Adipocyte (in vitro differentiated cells): ENCODE results near the gene ZNF618.

Experiments
- DNase-seq: peaks from one replicate; pipeline ENCODE4 v3.0.0-alpha.2; 2015; ENCODE audit warnings: low read depth
- H3K27me3 ChIP-seq: replicated peaks from 2 replicates; pipeline ENCODE4 v1.7.0; 2013; ENCODE audit warnings: mild to moderate bottlenecking, low read length, moderate library complexity; ENCODE audit not compliant: control insufficient read depth, insufficient read depth
- H3K36me3 ChIP-seq: 2 replicates; pipeline ENCODE4 v1.7.0; 2013; ENCODE audit warnings: low read length, mild to moderate bottlenecking, moderate library complexity; ENCODE audit not compliant: control insufficient read depth, insufficient read depth, severe bottlenecking
- H3K4me1 ChIP-seq: 2 replicates; pipeline ENCODE4 v1.7.0; 2013; ENCODE audit warnings: mild to moderate bottlenecking, low read length, moderate library complexity; ENCODE audit not compliant: control insufficient read depth, insufficient read depth
- H3K4me3 ChIP-seq: 2 replicates; pipeline ENCODE4 v1.7.0; 2013; ENCODE audit warnings: mild to moderate bottlenecking, low read length, moderate library complexity
- H3K9ac ChIP-seq: 2 replicates; pipeline ENCODE4 v1.7.0; 2013; ENCODE audit warnings: mild to moderate bottlenecking, low read length, moderate library complexity
- H3K9me3 ChIP-seq: 2 replicates; pipeline ENCODE4 v1.7.0; 2013; ENCODE audit warnings: mild to moderate bottlenecking, low read length, moderate library complexity; ENCODE audit not compliant: control insufficient read depth

Gene ZNF618

DNA sequence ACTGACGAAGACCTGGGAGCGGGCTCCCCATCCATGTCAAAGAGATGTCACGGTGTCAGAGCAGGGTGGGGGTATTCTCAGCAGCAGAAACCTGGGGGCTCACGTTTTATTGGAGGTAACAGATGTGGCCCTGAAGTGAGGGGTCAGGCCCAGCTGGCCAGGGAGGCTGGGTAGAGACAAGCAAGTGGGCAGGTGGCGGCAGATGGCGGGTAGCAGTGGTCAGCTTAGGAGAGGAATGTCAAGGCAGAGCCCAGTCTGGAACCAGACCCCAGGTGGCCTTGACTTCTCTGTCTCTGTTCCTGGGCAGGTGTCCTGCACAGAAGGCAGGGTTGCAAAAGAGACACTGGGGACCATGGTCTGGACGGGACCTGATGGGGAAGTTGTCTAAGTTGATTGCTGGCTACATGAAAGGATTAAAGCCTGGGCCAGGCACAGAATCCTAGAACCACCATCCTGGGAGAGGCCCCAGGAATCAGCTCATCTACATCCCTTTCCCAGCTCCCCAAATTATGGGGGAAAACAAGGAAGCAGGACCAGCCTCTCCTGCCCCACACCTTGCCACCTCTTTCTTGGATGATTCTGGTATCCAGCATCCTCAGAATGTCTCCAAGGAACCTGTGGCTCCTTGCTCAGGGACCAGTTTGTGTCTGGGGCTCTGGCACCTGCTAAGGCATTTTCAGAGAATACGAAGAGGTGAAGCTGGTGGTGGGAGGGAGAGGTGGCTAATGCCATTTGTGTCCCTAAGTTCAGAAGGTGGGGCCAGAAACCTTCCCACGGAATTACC, 129.5 kb downstream of the ZNF618 start:
- Histone ChIP-seq H3K36me3 (peaks cover 64% of the 10 kb centered on the region), H3K9ac (no peak overlapping the region), H3K27me3 (no peaks in the 10 kb centered on the region), H3K4me3 (no peak overlapping the region), H3K4me1 (no peaks in the 10 kb centered on the region), H3K9me3 (no peaks in the 10 kb centered on the region)
- no peak for DNase-seq

DNA sequence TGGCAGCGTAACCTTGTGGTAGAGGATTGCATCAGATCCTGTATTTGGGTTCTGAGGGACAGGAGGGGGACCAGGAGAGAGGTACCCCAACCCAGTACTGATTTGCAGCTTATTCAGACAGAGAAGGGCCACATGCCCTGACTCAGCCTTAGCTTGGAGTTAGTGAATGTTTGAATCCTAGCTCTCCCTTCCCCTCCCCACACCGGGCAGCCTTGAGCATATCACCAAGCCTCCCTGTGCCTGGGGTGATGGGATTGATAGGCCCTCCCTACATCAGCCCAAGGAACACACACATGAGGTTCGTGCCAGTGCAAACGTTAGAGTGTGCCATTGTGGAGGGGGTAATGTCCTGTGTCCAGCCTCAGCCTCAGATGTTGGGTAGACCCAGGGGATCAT, 130.0 kb downstream of the ZNF618 start:
- no peak for DNase-seq
- no peaks in the 10 kb centered on the region for H3K4me1 ChIP-seq
- no peaks in the 10 kb centered on the region for H3K9me3 ChIP-seq
- H3K36me3 ChIP-seq = peaks cover 66% of the 10 kb centered on the region
- H3K27me3 ChIP-seq = no peaks in the 10 kb centered on the region
- H3K4me3 ChIP-seq = no peak overlapping the region
- no peak overlapping the region for H3K9ac ChIP-seq

DNA sequence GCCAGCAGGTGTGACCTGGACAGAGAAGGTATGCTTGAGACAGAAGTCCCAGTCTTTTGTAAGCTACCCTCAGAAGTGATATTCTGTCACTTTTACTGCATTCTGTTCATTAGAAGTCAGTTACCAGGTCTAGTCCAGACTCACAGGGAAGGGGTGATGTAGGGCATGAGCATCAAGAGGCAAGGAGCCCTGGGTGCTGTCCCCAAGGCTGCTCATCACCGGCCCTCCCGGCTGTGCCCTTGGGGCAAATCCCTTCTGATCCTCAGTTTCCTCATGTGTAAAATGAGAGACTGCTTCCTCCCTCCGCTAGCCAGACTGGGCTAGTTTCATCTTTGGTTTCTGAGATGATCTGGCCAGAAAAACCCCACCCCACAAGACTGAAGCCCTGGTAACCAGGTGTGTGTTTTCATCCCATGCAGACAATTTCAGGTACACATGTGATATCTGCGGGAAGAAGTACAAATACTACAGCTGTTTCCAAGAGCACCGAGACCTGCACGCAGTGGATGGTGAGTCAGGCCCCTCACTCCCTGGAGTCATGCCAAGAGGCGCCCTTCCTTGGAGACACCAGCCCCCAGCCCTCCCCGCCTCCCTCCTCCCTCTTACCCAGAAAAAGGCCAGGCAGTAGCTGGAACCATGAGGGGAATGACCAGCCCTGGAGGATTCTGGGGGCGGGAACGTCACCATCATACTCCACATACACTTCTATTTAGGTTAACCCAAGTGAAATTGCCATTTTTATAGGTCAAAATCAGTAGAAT, 131.0 kb downstream of the ZNF618 start:
- Histone ChIP-seq H3K27me3 (no peaks in the 10 kb centered on the region), H3K9me3 (no peaks in the 10 kb centered on the region), H3K4me3 (no peak overlapping the region), H3K4me1 (no peaks in the 10 kb centered on the region), H3K9ac (no peak overlapping the region), H3K36me3 (peaks cover 68% of the 10 kb centered on the region)
- DNase-seq = no peak

DNA sequence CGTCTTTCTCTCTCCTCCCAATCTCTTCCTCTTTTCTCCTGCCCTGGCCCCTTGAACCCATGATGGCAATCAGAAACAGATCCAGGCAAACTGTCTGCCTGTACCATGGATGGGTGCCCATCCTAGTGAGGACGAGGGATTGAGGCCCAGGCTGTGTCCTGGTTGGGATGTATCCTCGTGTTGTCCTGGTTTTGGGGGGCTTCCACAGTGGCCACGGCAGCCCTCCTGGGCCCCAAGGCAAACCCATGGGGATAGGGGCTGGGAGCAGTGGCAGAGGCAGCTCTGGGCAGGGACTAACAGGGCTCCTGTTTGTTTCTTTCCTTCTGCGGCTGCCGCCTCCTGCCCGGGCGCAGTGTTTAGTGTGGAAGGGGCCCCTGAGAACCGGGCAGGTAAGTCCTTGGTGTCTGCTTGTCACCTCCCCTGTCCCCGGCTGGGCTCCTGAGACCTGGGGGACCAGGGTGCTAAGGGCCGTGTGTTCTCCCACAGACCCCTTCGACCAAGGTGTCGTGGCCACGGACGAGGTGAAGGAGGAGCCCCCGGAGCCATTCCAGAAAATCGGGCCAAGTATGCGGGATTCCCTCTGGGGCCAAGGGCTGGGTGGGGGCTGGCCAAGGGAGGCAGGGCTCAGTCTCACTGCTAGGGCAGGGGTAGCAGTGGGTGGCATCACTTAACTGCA, 132.0 kb downstream of the ZNF618 start:
- Histone ChIP-seq H3K4me1 (no peaks in the 10 kb centered on the region), H3K36me3 (peaks cover 67% of the 10 kb centered on the region), H3K9ac (no peak overlapping the region), H3K27me3 (no peaks in the 10 kb centered on the region), H3K9me3 (peaks cover 3% of the 10 kb centered on the region), H3K4me3 (no peak overlapping the region)
- no peak for DNase-seq

DNA sequence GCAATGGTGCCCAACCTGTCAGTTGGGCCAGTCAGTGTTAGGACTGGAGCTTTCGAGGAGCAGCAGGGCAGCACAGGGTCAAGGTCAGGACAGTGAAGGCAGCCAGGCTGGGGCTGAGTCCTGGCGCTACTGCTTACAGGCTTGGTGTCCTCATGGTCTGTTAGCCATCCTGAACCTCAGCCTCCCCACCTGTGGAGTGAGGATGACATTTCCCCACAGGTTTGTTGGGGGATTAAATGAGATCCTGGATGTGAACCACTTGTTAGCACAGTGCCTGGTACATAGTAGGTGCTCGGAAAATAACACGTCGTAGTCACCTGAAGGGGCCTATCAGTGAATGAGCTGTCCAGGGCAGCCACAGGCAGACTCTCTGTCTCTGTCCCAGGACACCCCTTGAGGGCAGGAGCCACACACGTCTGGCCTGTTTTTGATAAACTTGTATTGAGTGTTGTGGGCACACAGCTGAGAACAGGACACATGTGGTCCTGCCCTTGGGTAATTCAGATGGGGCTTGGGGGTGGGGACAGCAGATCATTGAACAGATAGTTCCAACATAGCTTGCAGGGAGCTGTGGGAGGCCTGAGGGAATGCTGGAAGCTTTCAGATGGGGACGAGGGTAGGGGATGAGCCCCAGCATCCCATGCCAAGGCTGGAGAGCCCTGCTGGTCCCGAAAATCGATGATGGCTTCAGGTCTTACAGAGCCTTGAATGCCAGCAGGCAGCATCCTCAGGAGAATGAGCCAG, 132.7 kb downstream of the ZNF618 start:
- DNase-seq = no peak
- Histone ChIP-seq H3K4me3 (no peak overlapping the region), H3K27me3 (no peaks in the 10 kb centered on the region), H3K36me3 (peaks cover 63% of the 10 kb centered on the region), H3K9ac (no peak overlapping the region), H3K4me1 (no peaks in the 10 kb centered on the region), H3K9me3 (peaks cover 6% of the 10 kb centered on the region)

DNA sequence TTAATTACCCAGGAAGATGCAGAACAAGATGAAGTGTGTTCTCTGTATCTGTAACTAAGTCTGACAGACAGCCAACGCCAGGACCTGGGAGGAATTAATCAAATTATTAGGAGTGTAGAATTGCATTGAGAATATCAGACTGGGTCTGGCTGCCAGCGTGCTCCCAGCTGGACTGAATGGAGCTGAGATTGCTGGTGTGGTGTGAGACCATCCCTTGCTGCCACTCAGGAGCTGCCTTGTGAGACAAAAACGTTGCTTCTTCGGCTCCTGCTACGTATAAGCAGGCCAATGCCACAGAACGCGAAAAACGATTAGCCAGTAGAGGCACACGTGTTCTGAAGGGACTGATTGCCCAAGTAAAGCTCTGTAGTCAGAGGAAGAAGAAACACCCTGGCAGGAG, 135.2 kb downstream of the ZNF618 start:
- Histone ChIP-seq H3K9me3 (peaks cover 11% of the 10 kb centered on the region), H3K27me3 (no peaks in the 10 kb centered on the region), H3K36me3 (peaks cover 46% of the 10 kb centered on the region), H3K9ac (no peak overlapping the region), H3K4me3 (no peak overlapping the region), H3K4me1 (no peaks in the 10 kb centered on the region)
- DNase-seq = no peak

DNA sequence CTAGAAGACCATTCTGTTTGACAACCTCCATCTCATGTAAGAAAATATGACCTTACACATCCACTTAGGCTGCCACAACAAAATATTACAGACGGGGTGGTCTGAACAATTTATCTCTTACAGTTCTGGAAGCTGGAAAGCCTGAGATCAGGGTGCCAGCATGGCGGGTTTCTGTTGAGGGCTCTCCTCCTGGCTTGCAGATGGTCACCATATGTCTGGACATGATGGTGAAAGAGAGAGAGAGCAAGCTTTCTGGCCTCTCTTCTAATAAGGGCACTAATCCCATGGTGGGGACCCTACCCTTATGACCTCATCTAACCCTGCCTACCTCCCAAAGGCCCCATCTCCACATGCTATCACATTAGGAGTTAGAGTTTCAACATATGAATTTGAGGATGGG, 136.0 kb downstream of the ZNF618 start:
- Histone ChIP-seq H3K4me1 (no peaks in the 10 kb centered on the region), H3K36me3 (peaks cover 46% of the 10 kb centered on the region), H3K9me3 (peaks cover 11% of the 10 kb centered on the region), H3K9ac (no peak overlapping the region), H3K4me3 (no peak overlapping the region), H3K27me3 (no peaks in the 10 kb centered on the region)
- DNase-seq = no peak

DNA sequence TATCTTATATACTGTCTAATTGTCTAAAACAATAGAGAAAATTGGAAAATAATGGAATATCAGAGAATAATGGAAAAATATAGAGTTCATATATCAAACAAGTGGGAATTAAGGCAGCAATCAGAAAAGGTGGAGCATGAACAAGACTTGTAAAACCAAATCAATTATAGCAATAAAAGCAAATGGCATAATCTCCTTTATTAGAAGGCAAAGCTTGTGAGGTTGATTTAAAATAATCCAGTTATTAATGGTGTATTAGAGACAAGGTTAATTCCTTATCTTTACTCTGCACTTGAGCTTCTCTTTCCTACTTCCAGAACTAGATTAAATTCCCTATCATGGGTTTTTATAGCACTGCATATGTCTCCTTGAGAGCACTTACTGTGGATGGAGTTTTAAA, 137.9 kb downstream of the ZNF618 start:
- peaks cover 52% of the 10 kb centered on the region for H3K36me3 ChIP-seq

DNA sequence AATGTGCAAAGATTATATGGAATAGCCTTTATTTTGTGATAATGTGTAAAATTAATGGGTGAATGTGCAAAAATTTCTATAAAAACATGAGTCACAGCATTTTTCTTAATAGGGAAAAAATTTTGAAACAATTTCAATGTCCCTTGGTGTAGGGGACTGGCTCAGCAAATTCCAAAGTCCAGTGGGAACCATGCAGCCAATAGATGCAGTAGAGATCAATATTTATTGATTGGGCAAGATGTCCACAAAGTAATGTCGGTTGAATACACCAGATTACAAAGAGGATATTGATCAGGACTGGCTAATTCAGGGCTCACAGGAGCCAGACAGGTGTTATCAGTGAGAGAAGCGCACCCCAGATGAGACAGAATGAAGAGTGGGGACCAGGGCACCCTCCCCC, 139.5 kb downstream of the ZNF618 start:
- Histone ChIP-seq H3K27me3 (no peaks in the 10 kb centered on the region), H3K4me3 (no peak overlapping the region), H3K9me3 (peaks cover 11% of the 10 kb centered on the region), H3K4me1 (no peaks in the 10 kb centered on the region), H3K36me3 (peaks cover 57% of the 10 kb centered on the region), H3K9ac (no peak overlapping the region)
- no peak for DNase-seq

More for the DNA sequence above, 137.9 kb downstream of the ZNF618 start:
- no peak for DNase-seq
- no peak overlapping the region for H3K9ac ChIP-seq
- H3K27me3 ChIP-seq = no peaks in the 10 kb centered on the region
- H3K4me3 ChIP-seq = no peak overlapping the region
- peaks cover 11% of the 10 kb centered on the region for H3K9me3 ChIP-seq
- no peaks in the 10 kb centered on the region for H3K4me1 ChIP-seq

DNA sequence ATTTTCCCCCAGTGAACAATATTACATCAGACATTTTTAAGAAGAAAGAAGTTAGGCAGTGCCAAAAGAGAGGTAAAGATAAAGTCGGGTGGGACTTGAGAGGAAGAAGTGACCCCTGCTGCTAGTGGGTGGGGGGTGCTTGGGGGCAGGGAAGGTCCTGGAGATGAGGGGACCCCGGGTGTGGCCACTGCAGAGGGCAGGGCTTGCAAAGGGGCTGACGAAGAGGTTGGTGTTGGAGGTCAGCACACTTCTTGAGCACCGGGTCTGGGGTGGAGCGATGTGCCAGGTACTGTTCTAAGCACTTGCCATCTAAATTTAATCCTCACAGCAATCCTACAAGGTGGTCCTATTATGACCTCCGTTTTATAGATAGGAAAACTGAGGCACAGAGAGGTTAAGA, 140.0 kb downstream of the ZNF618 start:
- H3K4me3 ChIP-seq = no peak overlapping the region
- peaks cover 11% of the 10 kb centered on the region for H3K9me3 ChIP-seq
- H3K36me3 ChIP-seq = peaks cover 54% of the 10 kb centered on the region
- no peaks in the 10 kb centered on the region for H3K27me3 ChIP-seq
- DNase-seq = no peak
- H3K4me1 ChIP-seq = no peaks in the 10 kb centered on the region
- no peak overlapping the region for H3K9ac ChIP-seq
